Psoas muscle (tissue), 8 donors: ENCODE data around the gene ABCC4. TPM values are rescaled to one million over a fixed set of nuclear protein-coding genes. Genes with fewer than 3 reads are reported as not detected.

ENCODE experiments used
- ATAC-seq, 4 donors: fragments of 200-7000 bp; cut with Tn5 transposase; one replicate each; pipeline ENCODE4 v1.9.1; 2020; ENCODE audit warnings: moderate library complexity in 3 of 4, mild to moderate bottlenecking in 2 of 4
- DNase-seq, 2 donors: peaks; one replicate each; pipeline ENCODE4 v3.0.0-alpha.2; 2020
- H3K27ac ChIP-seq: fragments of 200-600 bp; one replicate; pipeline ENCODE4 v1.8.0; 2022
- H3K27me3 ChIP-seq, 3 donors: fragments of 200-600 bp in 1 of 3; one replicate each; pipeline versions ENCODE4 v1.6.1 to v1.8.0; 2013 to 2022; ENCODE audit warnings: low read length in 2 of 3, mild to moderate bottlenecking in 2 of 3, moderate library complexity in 1 of 3; ENCODE audit not compliant: insufficient read depth in 3 of 3
- H3K36me3 ChIP-seq, 2 donors: fragments of 200-600 bp in 1 of 2; one replicate each; pipeline versions ENCODE4 v1.6.1 to v1.8.0; 2013 to 2022; ENCODE audit warnings: low read depth in 1 of 2, mild to moderate bottlenecking in 1 of 2, moderate library complexity in 1 of 2; ENCODE audit not compliant: insufficient read depth in 1 of 2
- H3K4me1 ChIP-seq: fragments of 200-600 bp; one replicate; pipeline ENCODE4 v1.8.0; 2022
- H3K4me3 ChIP-seq: fragments of 200-600 bp; one replicate; pipeline ENCODE4 v1.8.0; 2022; ENCODE audit warnings: mild to moderate bottlenecking
- H3K9me3 ChIP-seq: fragments of 200-600 bp; one replicate; pipeline ENCODE4 v1.8.0; 2022
- WGBS, 3 donors: extraction: QIAGEN DNeasy Blood & Tissue Kit; methylation state at CpG; one replicate each; pipeline versions ENCODE4 v1.1.6 to v1.1.7; 2013; 5-methylcytosine and 5-hydroxymethylcytosine counted together
- intact Hi-C, 2 donors: fragments of 100-400 bp; cut with DNase I; formaldehyde crosslinking; loops; one replicate each; pipeline versions ENCODE4 v1.11.0 to v1.14.2; 2022
- polyA plus RNA-seq, 3 donors: library from polyadenylated mRNA; stranded (reverse); fragments of 200-250 nt; gene quantifications; one replicate each; pipeline ENCODE4 v1.2.3, GENCODE V29; 2013
- total RNA-seq, 4 donors: library from RNA; stranded (reverse); fragmentation: NEBNext Ultra II Directional in 2 of 4; extraction: Animal tissue kit (Norgen Biotek cat#: 25700) in 2 of 4; gene quantifications; one replicate each; pipeline versions ENCODE4 v1.2.1 to v1.2.4, GENCODE V29; 2021 to 2023
- TF ChIP-seq, protein P1 (sequence below): fragments of 200-600 bp; IDR thresholded peaks from one replicate; pipeline ENCODE4 v1.8.0; 2022; ENCODE audit warnings: antibody characterized with exemption
- donor health status: healthy with polysubstance abuse.
- donor health status: DM: no; HTN: no; CAD: no; lungs with moderate emphysema.
- donor health status: Bipolar disorder and iron deficiency.
- donor health status: healthy.
- donor health status: DM: yes; HTN: yes; CAD: no.
- donor health status: DM: no; HTN: no; CAD: no.
- donor health status: DM: no; HTN: no; CAD: no.
- donor health status: DM: yes; HTN: yes; CAD: no.

ABCC4 gene
- total and polyA plus RNA-seq, 7 donors: 2.3 to 25.2 (median 6.1) TPM

DNA sequence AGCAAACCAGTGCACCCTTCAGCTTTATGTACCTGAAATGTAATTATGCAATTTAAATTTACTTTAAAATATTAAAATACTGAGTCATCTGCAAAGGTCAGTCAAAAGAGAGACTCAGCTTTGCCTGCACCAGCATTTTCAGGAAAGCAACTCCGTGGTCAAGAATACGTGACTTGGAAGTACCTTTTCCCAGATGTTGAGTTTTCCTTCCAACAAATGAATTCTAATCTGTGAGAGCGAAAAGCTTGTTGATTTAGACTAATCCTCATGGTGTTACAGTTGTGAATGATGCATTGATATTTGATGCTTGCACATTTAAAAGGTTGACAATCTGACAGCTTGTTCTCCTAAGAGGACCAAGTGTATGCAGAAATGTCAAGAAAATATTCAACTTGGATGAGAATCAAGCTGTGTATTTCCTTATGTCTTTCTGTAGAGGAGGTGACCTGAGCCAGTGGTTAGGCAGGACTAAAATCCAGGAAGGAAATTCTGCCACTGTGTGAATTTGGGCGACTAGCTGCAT is 270.4 kb downstream of the ABCC4 start:
- TF ChIP-seq, protein P1, sequence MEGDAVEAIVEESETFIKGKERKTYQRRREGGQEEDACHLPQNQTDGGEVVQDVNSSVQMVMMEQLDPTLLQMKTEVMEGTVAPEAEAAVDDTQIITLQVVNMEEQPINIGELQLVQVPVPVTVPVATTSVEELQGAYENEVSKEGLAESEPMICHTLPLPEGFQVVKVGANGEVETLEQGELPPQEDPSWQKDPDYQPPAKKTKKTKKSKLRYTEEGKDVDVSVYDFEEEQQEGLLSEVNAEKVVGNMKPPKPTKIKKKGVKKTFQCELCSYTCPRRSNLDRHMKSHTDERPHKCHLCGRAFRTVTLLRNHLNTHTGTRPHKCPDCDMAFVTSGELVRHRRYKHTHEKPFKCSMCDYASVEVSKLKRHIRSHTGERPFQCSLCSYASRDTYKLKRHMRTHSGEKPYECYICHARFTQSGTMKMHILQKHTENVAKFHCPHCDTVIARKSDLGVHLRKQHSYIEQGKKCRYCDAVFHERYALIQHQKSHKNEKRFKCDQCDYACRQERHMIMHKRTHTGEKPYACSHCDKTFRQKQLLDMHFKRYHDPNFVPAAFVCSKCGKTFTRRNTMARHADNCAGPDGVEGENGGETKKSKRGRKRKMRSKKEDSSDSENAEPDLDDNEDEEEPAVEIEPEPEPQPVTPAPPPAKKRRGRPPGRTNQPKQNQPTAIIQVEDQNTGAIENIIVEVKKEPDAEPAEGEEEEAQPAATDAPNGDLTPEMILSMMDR: no peak
- intact Hi-C loops: no loop called here
- 65 to 70% (median 69%) methylated on average over 4 of the region's 4 CpGs for WGBS, 3 donors

DNA sequence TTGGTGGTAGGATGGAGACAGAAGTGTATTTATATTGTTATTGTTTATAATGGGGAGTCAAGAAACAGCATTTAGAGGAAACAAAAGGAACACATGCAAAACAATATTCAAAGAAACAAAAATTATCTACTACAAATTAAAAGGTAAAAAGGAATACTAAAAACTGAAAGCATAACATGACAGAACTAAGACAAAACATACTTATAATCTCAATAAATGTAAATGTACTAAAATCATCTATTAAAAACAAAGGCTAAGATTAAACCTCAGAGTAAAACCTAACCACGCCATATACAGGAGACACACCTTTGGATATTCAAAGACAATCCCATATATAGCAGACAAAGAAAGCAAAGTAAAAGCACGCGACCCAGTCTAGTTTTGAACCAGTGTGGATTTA is 273.6 kb downstream of the ABCC4 start:
- Histone ChIP-seq H3K36me3 (peaks cover 0 to 21% of the 10 kb centered on the region in 2 donors), H3K9me3 (no peaks in the 10 kb centered on the region), H3K4me3 (no peak overlapping the region), H3K27me3 (no peaks in the 10 kb centered on the region), H3K4me1 (no peaks in the 10 kb centered on the region), H3K27ac (no peak overlapping the region)
- TF ChIP-seq, protein P1: no peak
- intact Hi-C loops: no loop called here
- DNase-seq: no peak
- 95 to 98% (median 97%) methylated on average over 3 of the region's 3 CpGs for WGBS, 3 donors
- ATAC-seq: no peak

More for the DNA sequence above, 270.4 kb downstream of the ABCC4 start:
- H3K4me1 ChIP-seq: no peaks in the 10 kb centered on the region
- no peaks in the 10 kb centered on the region for H3K27me3 ChIP-seq
- ATAC-seq: no peak
- H3K36me3 ChIP-seq: peaks cover 0 to 41% of the 10 kb centered on the region in 2 donors
- no peak overlapping the region for H3K27ac ChIP-seq
- no peak for DNase-seq
- H3K4me3 ChIP-seq: no peak overlapping the region
- H3K9me3 ChIP-seq: no peaks in the 10 kb centered on the region

DNA sequence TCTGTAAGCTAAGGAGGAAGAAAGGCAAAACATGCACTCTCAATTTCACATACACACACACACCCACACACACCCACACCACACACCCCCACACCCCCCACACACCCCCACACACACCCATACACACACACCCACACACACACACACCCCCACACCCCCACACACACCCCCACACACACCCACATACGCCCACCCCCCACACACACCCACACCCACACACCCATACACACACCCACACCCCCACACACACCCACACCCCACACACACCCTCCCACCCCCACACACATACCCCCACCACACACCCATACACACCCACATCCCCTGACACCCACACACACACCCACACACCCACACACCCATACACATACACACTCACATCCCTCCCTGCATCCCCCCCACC is 276.1 kb downstream of the ABCC4 start:
- H3K27ac ChIP-seq: no peak overlapping the region
- peaks cover 0 to 15% of the 10 kb centered on the region in 2 donors for H3K36me3 ChIP-seq
- TF ChIP-seq, protein P1: no peak
- no peak overlapping the region for H3K4me3 ChIP-seq
- H3K4me1 ChIP-seq: no peaks in the 10 kb centered on the region
- DNase-seq (no peak), ATAC-seq (no peak)
- WGBS, 3 donors: 100% methylated on average over 1 of the region's 1 CpG; no CpG with 5 or more reads in 1 of the 3 donors
- intact Hi-C loops: no loop called here
- no peaks in the 10 kb centered on the region for H3K27me3 ChIP-seq
- H3K9me3 ChIP-seq: no peaks in the 10 kb centered on the region

DNA sequence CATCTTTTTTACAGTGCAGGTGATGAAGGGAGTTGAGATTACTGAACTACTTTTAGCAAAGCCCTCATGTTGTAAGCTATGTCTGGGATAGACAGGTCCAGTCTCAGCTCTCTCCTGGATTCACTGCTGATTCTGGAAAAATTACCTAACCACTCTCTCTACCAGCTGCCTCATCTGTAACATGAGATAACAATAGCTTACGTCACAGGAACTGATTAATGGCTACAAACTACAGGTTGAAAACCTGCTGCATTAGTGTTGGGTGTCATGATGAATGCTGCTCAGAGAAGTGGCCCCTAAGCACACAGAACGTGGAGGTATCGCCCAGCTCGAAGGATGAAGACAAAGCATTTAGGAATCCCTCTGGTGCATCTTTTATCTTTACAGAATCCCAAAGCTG is 277.8 kb downstream of the ABCC4 start:
- Histone ChIP-seq H3K27ac (no peak overlapping the region), H3K4me3 (no peak overlapping the region), H3K27me3 (no peaks in the 10 kb centered on the region), H3K36me3 (peaks cover 0 to 10% of the 10 kb centered on the region in 2 donors), H3K9me3 (no peaks in the 10 kb centered on the region), H3K4me1 (no peaks in the 10 kb centered on the region)
- no peak for ATAC-seq
- TF ChIP-seq, protein P1: no peak
- intact Hi-C loops: no loop called here
- DNase-seq: no peak
- WGBS, 3 donors: 53 to 79% (median 75%) methylated on average over 4 of the region's 4 CpGs
